Measurements from ENCODE around the gene B4GALNT3. TPM values are rescaled to one million over a fixed set of nuclear protein-coding genes. Genes with fewer than 3 reads are reported as not detected.

The B4GALNT3 gene
- total RNA-seq, 1 experiment from 2014 or later: 23.3 TPM

DNA sequence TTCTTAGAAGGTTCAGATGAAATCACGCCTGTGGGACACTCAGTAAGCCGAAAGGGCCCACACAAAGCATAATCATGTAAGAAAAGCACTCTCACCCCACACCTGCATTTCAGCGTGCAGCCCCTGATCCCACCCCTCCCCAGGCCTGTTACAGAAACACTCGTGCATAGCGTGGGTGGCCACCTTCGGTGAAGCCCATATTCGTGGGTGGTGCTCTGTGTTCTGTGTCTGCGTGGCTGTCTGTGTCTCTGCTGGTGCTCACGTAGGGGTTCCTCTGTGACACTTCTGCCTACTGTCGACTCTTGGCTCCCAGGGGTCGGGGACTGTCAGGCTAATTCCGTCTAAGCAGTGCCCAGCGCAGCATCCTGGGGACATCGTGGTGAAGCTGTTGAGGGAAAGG is 74.0 kb downstream of the B4GALNT3 start:
- Histone ChIP-seq H4K8ac (replicated peaks; ENCODE audit: insufficient read length, low read depth, low read length) (no peak overlapping the region), H4K20me1 (ENCODE audit: control insufficient read depth, insufficient read depth, insufficient read length) (no peaks in the 10 kb centered on the region), H3K27ac (ENCODE audit: insufficient read length, low read depth, low read length) (no peak overlapping the region), H2BK5ac (ENCODE audit: insufficient read length, low read length) (no peak overlapping the region), H3K9ac (ENCODE audit: extremely low read depth, insufficient read length, low read length) (no peak overlapping the region), H3K9me3 (ENCODE audit: control insufficient read depth, low read depth, low read length) (no peaks in the 10 kb centered on the region), H3T11ph (ENCODE audit: low read length) (no peak overlapping the region), H3K14ac (ENCODE audit: insufficient read depth, low read length) (no peak overlapping the region; the same call in 1 of the 2 replicates), H3K79me1 (ENCODE audit: insufficient read depth, low read depth, low read length, poor library complexity, severe bottlenecking) (no peaks in the 10 kb centered on the region), H3K56ac (ENCODE audit: insufficient read length, low read depth, low read length) (no peak overlapping the region), H3K23ac (ENCODE audit: insufficient read length, low read depth, low read length) (no peak overlapping the region), H3K4me1 (ENCODE audit: insufficient read depth, low read length) (peaks cover 2% of the 10 kb centered on the region; the same call in 1 of the 2 replicates), H2AK5ac (ENCODE audit: insufficient read length, low read length) (no peak overlapping the region), H4K91ac (ENCODE audit: insufficient read length, low read depth, low read length) (no peak overlapping the region), H2BK15ac (ENCODE audit: low read depth, low read length) (no peak overlapping the region), H2BK120ac (ENCODE audit: low read depth, low read length, poor library complexity, severe bottlenecking) (no peak overlapping the region), H2BK12ac (ENCODE audit: insufficient read length, low read depth, low read length) (no peak overlapping the region), H4K5ac (ENCODE audit: insufficient read length, low read depth, low read length) (no peak overlapping the region), H3K18ac (ENCODE audit: insufficient read length, low read depth, low read length) (no peak overlapping the region), H2AFZ (ENCODE audit: low read length) (no peak overlapping the region), H3K23me2 (ENCODE audit: insufficient read length, low read depth, low read length, poor library complexity, severe bottlenecking) (no peaks in the 10 kb centered on the region), H2BK20ac (ENCODE audit: low read depth, low read length, poor library complexity, severe bottlenecking) (no peak overlapping the region), H3K4ac (ENCODE audit: low read depth, low read length) (no peak overlapping the region), H3K79me2 (ENCODE audit: insufficient read depth, low read length) (no peaks in the 10 kb centered on the region), H3K27me3 (ENCODE audit: insufficient read depth, low read length) (no peaks in the 10 kb centered on the region), H3K4me2 (ENCODE audit: insufficient read depth, insufficient read length, low read length) (no peak overlapping the region)
- TF ChIP-seq, protein P1, sequence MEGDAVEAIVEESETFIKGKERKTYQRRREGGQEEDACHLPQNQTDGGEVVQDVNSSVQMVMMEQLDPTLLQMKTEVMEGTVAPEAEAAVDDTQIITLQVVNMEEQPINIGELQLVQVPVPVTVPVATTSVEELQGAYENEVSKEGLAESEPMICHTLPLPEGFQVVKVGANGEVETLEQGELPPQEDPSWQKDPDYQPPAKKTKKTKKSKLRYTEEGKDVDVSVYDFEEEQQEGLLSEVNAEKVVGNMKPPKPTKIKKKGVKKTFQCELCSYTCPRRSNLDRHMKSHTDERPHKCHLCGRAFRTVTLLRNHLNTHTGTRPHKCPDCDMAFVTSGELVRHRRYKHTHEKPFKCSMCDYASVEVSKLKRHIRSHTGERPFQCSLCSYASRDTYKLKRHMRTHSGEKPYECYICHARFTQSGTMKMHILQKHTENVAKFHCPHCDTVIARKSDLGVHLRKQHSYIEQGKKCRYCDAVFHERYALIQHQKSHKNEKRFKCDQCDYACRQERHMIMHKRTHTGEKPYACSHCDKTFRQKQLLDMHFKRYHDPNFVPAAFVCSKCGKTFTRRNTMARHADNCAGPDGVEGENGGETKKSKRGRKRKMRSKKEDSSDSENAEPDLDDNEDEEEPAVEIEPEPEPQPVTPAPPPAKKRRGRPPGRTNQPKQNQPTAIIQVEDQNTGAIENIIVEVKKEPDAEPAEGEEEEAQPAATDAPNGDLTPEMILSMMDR (conservative IDR thresholded peaks at IDR 0.05): no peak
- Mint-ChIP-seq H3K4me3 (no peak overlapping the region), H3K9me3 (peaks cover 23 to 25% of the 10 kb centered on the region in 2 experiments), H3K27me3 (ENCODE audit: low read depth) (no peaks in the 10 kb centered on the region; the same call in 1 of the 2 replicates), H3K4me1 (peaks cover 0 to 13% of the 10 kb centered on the region in 2 experiments; a peak in 2 of 4 replicates), H3K27ac (peak overlapping the region in 1 of 3 experiments; percentile 65; a peak in 1 of 7 replicates), H3K36me3 (ENCODE audit: insufficient read depth in 1 of 3, low read depth in 3 of 3) (peaks cover 18 to 32% (median 23%) of the 10 kb centered on the region in 3 experiments)
- no CpG with 5 or more reads among the region's 14 CpGs for WGBS (ENCODE audit: extremely low coverage, insufficient read length, low lambda C conversion rate)
- no peak for DNase-seq

Data from H9 (cell line).